GM18951 (cell line): ENCODE data around the gene FLNC.

ENCODE experiments used
- POLR2A ChIP-seq: IDR thresholded peaks from 4 replicates; pipeline ENCODE4 v1.6.1; 2011; ENCODE audit warnings: mild to moderate bottlenecking; ENCODE audit not compliant: insufficient read length, insufficient read depth; ENCODE audit errors: extremely low read depth
- in situ Hi-C: fragments of 300-500 bp; cut with MboI; formaldehyde crosslinking; loops from one replicate; pipeline ENCODE4 v1.12.0; 2022; ENCODE audit warnings: low sequenced_read_pairs, mixed read lengths, inconsistent platforms; ENCODE audit not compliant: unreplicated experiment

FLNC gene

GRCh38 chr7:128869944-128870285 is 39.7 kb downstream of the FLNC start:
- in situ Hi-C loops: no loop called here
- no peak for TF ChIP-seq POLR2A

- in situ Hi-C loops: no loop called here
These were observed 40.8 kb downstream of the FLNC start for GRCh38 chr7:128871050-128871449.

DNA sequence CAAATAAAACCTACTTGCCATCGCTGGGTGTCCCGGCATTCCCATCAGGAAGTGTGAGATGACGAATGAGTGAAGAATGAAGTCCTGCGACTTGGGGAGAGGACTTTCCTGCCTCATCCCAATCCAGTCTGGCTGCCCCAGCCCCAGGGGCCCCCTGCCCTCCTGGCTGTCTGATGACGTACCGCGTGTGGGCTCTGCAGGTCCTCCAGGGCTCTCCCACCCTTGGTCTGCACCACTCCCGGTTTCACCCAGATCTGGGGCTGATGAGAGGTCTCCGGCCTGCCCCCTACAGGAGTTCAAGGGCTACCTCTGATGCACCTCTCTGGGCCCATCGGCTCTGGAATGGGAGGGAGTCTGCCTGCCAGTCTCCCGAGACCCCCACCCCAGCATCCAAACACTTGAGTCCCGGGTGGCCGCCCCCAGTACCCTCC is 42.2 kb downstream of the FLNC start:
- TF ChIP-seq POLR2A: no peak
- in situ Hi-C loops: no loop called here

More at GRCh38 chr7:128871050-128871449, 40.8 kb downstream of the FLNC start:
- no peak for TF ChIP-seq POLR2A

- no peak for TF ChIP-seq POLR2A
- in situ Hi-C loops: no loop called here
These were observed 43.0 kb downstream of the FLNC start for GRCh38 chr7:128873234-128873633.

DNA sequence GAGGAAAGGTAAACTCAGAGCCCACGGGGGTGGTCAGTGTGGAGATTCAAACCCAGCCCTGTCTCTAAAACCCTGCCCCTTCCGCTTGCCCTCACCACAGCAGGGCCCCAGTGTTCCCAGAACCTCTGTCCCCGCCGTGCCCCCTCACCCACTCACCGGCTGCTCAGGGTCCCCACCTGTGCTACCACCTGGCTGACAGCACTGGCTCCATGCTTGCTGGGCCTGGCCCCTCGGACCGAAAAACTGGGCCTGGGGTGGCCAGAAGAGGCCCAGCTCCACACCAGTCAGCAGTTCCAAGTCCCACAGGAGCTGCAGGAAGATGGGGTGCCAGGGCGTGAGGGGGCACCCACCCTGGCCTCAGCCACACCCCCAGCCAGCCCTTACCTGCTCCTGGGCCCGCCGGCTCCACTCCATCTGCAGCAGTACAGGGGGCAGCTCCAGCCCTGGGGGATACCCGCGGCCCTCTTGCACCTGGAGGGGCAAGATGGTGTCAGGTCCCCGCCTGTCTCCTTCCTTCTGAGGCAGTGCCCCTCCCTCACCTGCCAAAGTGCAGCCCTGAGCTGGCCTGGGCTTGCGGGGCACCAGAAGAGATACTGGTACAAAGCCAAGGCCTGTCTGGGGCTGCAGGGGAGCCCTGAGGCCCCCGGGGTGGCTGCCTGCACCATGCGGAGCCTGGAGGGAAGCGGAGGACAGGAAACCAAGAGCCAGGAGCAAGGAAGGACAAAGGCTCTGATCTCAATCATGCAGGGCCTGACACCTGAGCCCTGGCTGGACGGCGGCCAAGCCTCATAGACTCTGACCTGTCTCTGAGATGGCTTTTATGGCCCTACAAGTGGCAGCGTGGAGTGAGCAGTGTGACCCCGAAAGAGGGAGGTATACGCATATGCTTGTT is 44.2 kb downstream of the FLNC start:
- no peak for TF ChIP-seq POLR2A
- in situ Hi-C loops: no loop called here

GRCh38 chr7:128875523-128875948 is 45.3 kb downstream of the FLNC start:
- no peak for TF ChIP-seq POLR2A
- in situ Hi-C loops: no loop called here

DNA sequence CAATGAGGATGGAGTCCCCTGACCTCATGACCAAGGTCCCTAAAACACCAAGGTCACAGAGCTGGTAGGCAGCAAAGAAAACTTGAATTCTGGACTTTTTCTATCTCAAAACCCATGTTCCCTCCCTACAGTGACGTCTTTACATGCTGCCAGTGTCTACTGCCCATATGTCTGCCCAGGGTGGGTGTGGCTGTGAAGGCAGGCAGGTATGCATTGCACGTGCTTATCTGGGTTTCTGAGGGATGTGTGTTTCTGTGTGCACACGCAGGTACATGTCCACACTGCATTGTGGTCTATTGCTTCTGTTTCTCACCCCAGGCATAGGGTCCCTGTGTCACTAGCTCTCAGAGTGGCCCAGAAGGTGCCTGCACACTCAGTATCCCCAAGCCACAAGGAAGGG is 45.9 kb downstream of the FLNC start:
- in situ Hi-C loops: no loop called here
- TF ChIP-seq POLR2A: no peak

DNA sequence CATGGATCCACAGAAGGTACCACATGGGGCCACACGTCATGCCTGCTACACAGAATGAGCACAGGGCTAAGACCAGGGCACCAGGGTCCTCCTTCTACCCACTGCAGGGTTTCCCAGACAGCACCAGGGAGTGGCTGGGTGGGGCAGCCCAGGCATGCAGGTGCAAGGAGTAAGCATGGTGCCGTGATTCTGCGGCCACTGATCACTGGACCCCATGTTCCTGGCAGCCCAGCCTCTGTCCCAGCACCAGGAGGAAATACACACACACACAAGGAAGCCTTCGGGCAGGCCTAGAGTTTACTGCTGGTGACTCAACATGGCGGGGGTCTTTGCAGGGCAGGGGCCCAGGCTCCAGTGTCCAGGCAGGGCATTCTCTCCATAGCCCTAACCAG is 46.4 kb downstream of the FLNC start:
- TF ChIP-seq POLR2A: no peak
- in situ Hi-C loops: no loop called here

- no peak for TF ChIP-seq POLR2A
- in situ Hi-C loops: no loop called here
These were observed 47.0 kb downstream of the FLNC start for GRCh38 chr7:128876978-128877755.

- in situ Hi-C loops: no loop called here
- no peak for TF ChIP-seq POLR2A
These were observed 47.5 kb downstream of the FLNC start for GRCh38 chr7:128877756-128878120.

GRCh38 chr7:128878226-128879105 is 48.3 kb downstream of the FLNC start:
- in situ Hi-C loops: no loop called here
- TF ChIP-seq POLR2A: no peak

GRCh38 chr7:128879461-128879938 is 49.3 kb downstream of the FLNC start:
- no peak for TF ChIP-seq POLR2A
- in situ Hi-C loops: no loop called here
